ENCODE results near the gene OR6J1. TPM values are rescaled to one million over a fixed set of nuclear protein-coding genes. Genes with fewer than 3 reads are reported as not detected.

OR6J1 gene
- polyA plus RNA-seq, 2 of the 4 experiments (the other 2 are of a cell fraction) = not detected

- H3K4me2 ChIP-seq = peak overlapping the region; percentile 93
- peaks cover 32% of the 10 kb centered on the region for H3K4me1 ChIP-seq
- H3K4me3 ChIP-seq = no peak overlapping the region
- H3K27ac ChIP-seq = no peak overlapping the region
- ChIA-PET POLR2A (no interaction called here), CTCF (interaction anchor here (1.1 to 10.2 kb wide), 5 partner anchors 14 to 65 kb away, joined by 3 to 102 read pairs (median 6); partner anchors contain the start of gene ABHD4)
- FAIRE-seq (no peak), DNase-seq (ENCODE audit: low read depth in 1 of 2, low spot score in 1 of 2) (no peak), ATAC-seq (no peak)
- WGBS (ENCODE audit: missing lambda C conversion rate) = 93% methylated on average over 5 of the region's 5 CpGs
- no peaks in the 10 kb centered on the region for H3K9me3 ChIP-seq
- TF ChIP-seq RFX5 (IDR thresholded peaks at IDR 0.05) (no peak), FOSL2 (IDR thresholded peaks at IDR 0.05) (no peak), FOSL2 (CRISPR knock-in tag; IDR thresholded peaks at IDR 0.05) (no peak), CBX2 (IDR thresholded peaks at IDR 0.05; ENCODE audit: borderline replicate concordance, low read depth) (no peak), TP53 (CRISPR knock-in tag; IDR thresholded peaks at IDR 0.05) (no peak), JUNB (IDR thresholded peaks at IDR 0.05) (no peak), POLR2A (IDR thresholded peaks at IDR 0.05; ENCODE audit: low read length) (no peak), USF2 (IDR thresholded peaks at IDR 0.05) (no peak)
Observed at GRCh38 chr14:22587247-22587646, 56.9 kb downstream of the OR6J1 start.

GRCh38 chr14:22583994-22584393 lies 60.2 kb downstream of the OR6J1 start:
- H3K9me3 ChIP-seq = no peaks in the 10 kb centered on the region
- ATAC-seq (no peak), DNase-seq (ENCODE audit: low read depth in 1 of 2, low spot score in 1 of 2) (no peak), FAIRE-seq (no peak)
- CTCF ChIA-PET = interaction anchor here (1.4 to 10.2 kb wide), 5 partner anchors 12 to 270 kb away, joined by 3 to 102 read pairs (median 11); partner anchors contain the start of gene ABHD4
- H3K4me1 ChIP-seq = peaks cover 32% of the 10 kb centered on the region
- 94% methylated on average over 1 of the region's 1 CpG for WGBS (ENCODE audit: missing lambda C conversion rate)
- no peak overlapping the region for H3K4me3 ChIP-seq
- POLR2A ChIA-PET = interaction anchor here (1.1 kb wide), 1 partner anchor 182 kb away, joined by 3 read pairs; the partner anchor contains the start of gene OXA1L
- no peak overlapping the region for H3K4me2 ChIP-seq
- TF ChIP-seq ATOH8 (CRISPR knock-in tag; IDR thresholded peaks at IDR 0.05; ENCODE audit: low read depth) (no peak), RAD21 (conservative IDR thresholded peaks at IDR 0.05 in 1 of 2, IDR thresholded peaks at IDR 0.05 in 1 of 2) (no peak), BHLHE40 (IDR thresholded peaks at IDR 0.05; ENCODE audit: low read depth, low read length) (no peak)
- no peak overlapping the region for H3K27ac ChIP-seq

Other genes with a start within 250 kb of the OR6J1 start
- 458 and 474 TPM in 2 replicates for gene DAD1, start 55.1 kb downstream of the OR6J1 start, polyA plus RNA-seq (2011; rRNA removed)
- gene DAD1, start 55.1 kb downstream of the OR6J1 start, polyA plus RNA-seq (2017; fragmentation: RNase III; extraction: RNeasy Plus Mini Kit Qiagen cat#74134 plus additional on column Dnase treatment) = 314 to 317 TPM (median 317 TPM) in 3 replicates
- 58.3 and 75.0 TPM in 2 replicates for gene ABHD4, start 46.1 kb downstream of the OR6J1 start, polyA plus RNA-seq (2011; rRNA removed)
- 63.4 to 70.7 TPM (median 66.5 TPM) in 3 replicates for gene ABHD4, start 46.1 kb downstream of the OR6J1 start, polyA plus RNA-seq (2017; fragmentation: RNase III; extraction: RNeasy Plus Mini Kit Qiagen cat#74134 plus additional on column Dnase treatment)
- 199 and 247 TPM in 2 replicates for gene OXA1L, start 122.3 kb upstream of the OR6J1 start, polyA plus RNA-seq (2011; rRNA removed)
- gene OXA1L, start 122.3 kb upstream of the OR6J1 start, polyA plus RNA-seq (2017; fragmentation: RNase III; extraction: RNeasy Plus Mini Kit Qiagen cat#74134 plus additional on column Dnase treatment) = 126 to 133 TPM (median 132 TPM) in 3 replicates
- gene SLC7A7, start 171.1 kb upstream of the OR6J1 start, polyA plus RNA-seq (2011; rRNA removed) = 86.8 and 104 TPM in 2 replicates
- gene SLC7A7, start 171.1 kb upstream of the OR6J1 start, polyA plus RNA-seq (2017; fragmentation: RNase III; extraction: RNeasy Plus Mini Kit Qiagen cat#74134 plus additional on column Dnase treatment) = 30.1 to 44.2 TPM (median 39.8 TPM) in 3 replicates
- gene MRPL52, start 185.5 kb upstream of the OR6J1 start, polyA plus RNA-seq (2011; rRNA removed) = 113 and 116 TPM in 2 replicates
- 172 to 173 TPM (median 172 TPM) in 3 replicates for gene MRPL52, start 185.5 kb upstream of the OR6J1 start, polyA plus RNA-seq (2017; fragmentation: RNase III; extraction: RNeasy Plus Mini Kit Qiagen cat#74134 plus additional on column Dnase treatment)
- gene MMP14, start 192.2 kb upstream of the OR6J1 start, polyA plus RNA-seq (2011; rRNA removed) = 1.9 and 2.5 TPM in 2 replicates
- gene MMP14, start 192.2 kb upstream of the OR6J1 start, polyA plus RNA-seq (2017; fragmentation: RNase III; extraction: RNeasy Plus Mini Kit Qiagen cat#74134 plus additional on column Dnase treatment) = 1.1 to 2.0 TPM (median 1.5 TPM) in 3 replicates
- gene LRP10, start 227.4 kb upstream of the OR6J1 start, polyA plus RNA-seq (2011; rRNA removed) = 74.3 and 99.6 TPM in 2 replicates
- 45.5 to 62.9 TPM (median 57.2 TPM) in 3 replicates for gene LRP10, start 227.4 kb upstream of the OR6J1 start, polyA plus RNA-seq (2017; fragmentation: RNase III; extraction: RNeasy Plus Mini Kit Qiagen cat#74134 plus additional on column Dnase treatment)
- gene REM2, start 238.9 kb upstream of the OR6J1 start, polyA plus RNA-seq (2011; rRNA removed) = 0.29 and 0.31 TPM in 2 replicates
- gene REM2, start 238.9 kb upstream of the OR6J1 start, polyA plus RNA-seq (2017; fragmentation: RNase III; extraction: RNeasy Plus Mini Kit Qiagen cat#74134 plus additional on column Dnase treatment) = 0.23 to 0.46 TPM (median 0.29 TPM) in 3 replicates